GM19238 (cell line): ENCODE measurements around the gene TBC1D22A.

Source experiments
- DNase-seq: peaks from one replicate; pipeline ENCODE4 v3.0.0; 2011; ENCODE audit warnings: low spot score; ENCODE audit not compliant: insufficient read length

Gene TBC1D22A

GRCh38 chr22:46737105-46737975 lies 25.1 kb upstream of the TBC1D22A start:
- peak; percentile 71 for DNase-seq

- DNase-seq = peak; percentile 85
Observed at GRCh38 chr22:46737976-46738646, 24.3 kb upstream of the TBC1D22A start, which contains the start of gene CERK. CERK (minus strand) TSS chr22:46738252; CDS start chr22:46738148, 104 bp downstream.

GRCh38 chr22:46738647-46739093 lies 23.8 kb upstream of the TBC1D22A start:
- peak; percentile 41 for DNase-seq

- DNase-seq = peak; percentile 41
Observed at GRCh38 chr22:46739094-46739870, 23.2 kb upstream of the TBC1D22A start.

GRCh38 chr22:46740910-46741780 lies 21.3 kb upstream of the TBC1D22A start:
- DNase-seq = no peak

- no peak for DNase-seq
Observed at GRCh38 chr22:46741974-46742519, 20.4 kb upstream of the TBC1D22A start.

- DNase-seq = no peak
Observed at GRCh38 chr22:46742576-46743221, 19.8 kb upstream of the TBC1D22A start.

- no peak for DNase-seq
Observed at GRCh38 chr22:46744581-46744980, 17.9 kb upstream of the TBC1D22A start.

GRCh38 chr22:46746192-46746591 lies 16.3 kb upstream of the TBC1D22A start:
- DNase-seq = no peak

GRCh38 chr22:46746620-46747019 lies 15.8 kb upstream of the TBC1D22A start:
- DNase-seq = no peak

GRCh38 chr22:46747646-46748045 lies 14.8 kb upstream of the TBC1D22A start:
- no peak for DNase-seq

- DNase-seq = no peak
Observed at GRCh38 chr22:46748206-46748907, 14.1 kb upstream of the TBC1D22A start.

GRCh38 chr22:46748908-46749675 lies 13.4 kb upstream of the TBC1D22A start:
- DNase-seq = no peak

GRCh38 chr22:46749682-46750529 lies 12.5 kb upstream of the TBC1D22A start:
- DNase-seq = no peak

GRCh38 chr22:46750530-46750800 lies 12.0 kb upstream of the TBC1D22A start:
- no peak for DNase-seq

- no peak for DNase-seq
Observed at GRCh38 chr22:46750863-46751443, 11.5 kb upstream of the TBC1D22A start.

- DNase-seq = no peak
Observed at GRCh38 chr22:46752286-46752987, 10.0 kb upstream of the TBC1D22A start.
